ENCODE results near the gene LYSMD2.
A peak's percentile ranks its signal among the peaks of the same experiment; 100 is the strongest.
"Not testable (repeated sequence)": the region's sequence is repeated elsewhere in the genome, so short reads cannot be mapped to it uniquely, and the experiment has no call there.

LYSMD2 gene

GRCh38 chr15:51737522-51738305 is at the start of gene LYSMD2:
Gene LYSMD2 (minus strand): TSS chr15:51737655. CDS start chr15:51737622, 33 bp downstream.
- peak; percentile 23 to 53 for DNase-seq (ENCODE audit: low read depth in 1 of 2, low spot score in 1 of 2)

GRCh38 chr15:51787130-51787529 is 49.7 kb upstream of the LYSMD2 start:
- DNase-seq (ENCODE audit: low read depth in 1 of 2, low spot score in 1 of 2), result not testable (repeated sequence)

DNA sequence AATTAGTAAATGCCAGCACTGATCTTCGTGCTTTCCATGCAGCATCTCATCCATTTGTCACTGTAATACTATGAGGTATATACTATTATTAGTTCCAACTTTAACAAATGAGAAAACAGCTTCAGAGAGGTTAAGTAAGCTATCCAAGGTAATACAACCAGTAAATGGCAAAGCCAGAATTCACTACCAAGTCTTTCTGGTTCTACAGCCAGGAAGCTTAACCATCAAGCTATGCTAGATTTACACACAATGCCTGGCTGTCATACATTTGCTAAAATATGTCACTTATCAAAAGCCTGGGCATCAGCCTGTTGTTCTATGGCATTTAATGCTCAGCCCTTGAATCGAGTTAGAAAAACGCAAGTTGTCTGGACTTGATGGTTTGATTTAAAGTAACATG is 46.5 kb upstream of the LYSMD2 start:
- no peak for DNase-seq (ENCODE audit: low read depth in 1 of 2, low spot score in 1 of 2)

DNA sequence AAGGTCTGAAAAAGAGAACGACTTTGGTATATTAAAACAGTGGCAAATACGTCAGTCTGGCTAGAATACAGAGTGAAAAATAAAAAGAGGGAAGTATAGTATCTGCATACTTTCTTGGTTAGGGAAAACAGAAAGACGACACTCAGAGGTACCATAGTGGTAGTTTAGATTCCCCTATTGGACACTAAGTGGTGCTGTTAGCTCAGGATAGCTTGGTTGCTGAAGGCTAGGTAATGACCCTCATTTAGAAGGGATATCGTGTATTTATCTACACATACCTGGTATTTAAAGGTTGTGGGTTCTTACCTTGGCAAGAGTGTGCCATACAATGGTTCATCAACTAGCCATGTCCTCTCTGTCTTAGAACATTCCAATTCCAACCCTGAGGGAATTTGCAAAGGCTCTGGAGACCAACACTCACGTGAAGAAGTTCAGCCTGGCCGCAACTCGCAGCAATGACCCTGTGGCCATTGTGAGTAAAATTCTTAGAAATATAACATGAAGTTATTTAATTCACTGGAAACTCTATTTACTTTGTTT is 45.0 kb upstream of the LYSMD2 start:
- no peak for DNase-seq (ENCODE audit: low read depth in 1 of 2, low spot score in 1 of 2)

DNA sequence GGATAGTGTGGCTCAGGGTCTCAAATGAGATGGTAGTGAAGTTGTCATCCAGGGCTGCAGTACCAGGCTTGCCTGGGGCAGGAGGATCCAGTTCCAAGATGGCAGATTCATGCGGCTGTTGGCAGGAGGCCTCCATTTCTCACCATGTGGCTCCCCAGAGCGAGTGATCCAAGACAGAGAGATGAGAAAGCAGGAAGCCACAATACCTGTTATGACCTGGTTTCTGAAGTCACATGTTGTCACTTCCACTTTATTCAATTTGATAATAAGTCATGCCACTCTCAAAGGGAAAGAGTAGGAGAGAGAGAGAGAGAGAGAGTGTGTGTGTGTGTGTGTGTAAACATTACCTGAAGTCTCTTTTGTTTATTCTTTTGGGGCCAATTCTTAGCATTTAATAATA is 44.1 kb upstream of the LYSMD2 start:
- DNase-seq (ENCODE audit: low read depth in 1 of 2, low spot score in 1 of 2), result no peak

DNA sequence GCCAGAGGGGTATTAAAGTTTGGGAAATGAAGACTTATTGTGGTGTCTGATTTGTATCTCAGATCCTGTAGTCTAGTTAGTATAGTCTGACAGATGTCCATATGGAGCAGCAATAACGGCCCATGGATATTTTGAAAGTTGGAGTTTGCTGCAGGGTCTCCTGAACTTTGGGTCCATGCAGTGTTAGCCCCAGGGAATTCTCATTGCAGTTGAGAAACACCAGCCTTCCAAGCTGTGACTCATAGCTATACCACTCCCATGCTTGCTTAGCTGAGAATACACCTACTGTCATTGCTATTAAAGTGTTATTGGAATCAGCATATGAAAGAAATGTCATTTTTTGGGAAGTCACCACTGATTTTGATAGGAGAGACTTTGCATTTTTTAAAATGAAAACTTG is 43.2 kb upstream of the LYSMD2 start:
- DNase-seq (ENCODE audit: low read depth in 1 of 2, low spot score in 1 of 2), result no peak

DNA sequence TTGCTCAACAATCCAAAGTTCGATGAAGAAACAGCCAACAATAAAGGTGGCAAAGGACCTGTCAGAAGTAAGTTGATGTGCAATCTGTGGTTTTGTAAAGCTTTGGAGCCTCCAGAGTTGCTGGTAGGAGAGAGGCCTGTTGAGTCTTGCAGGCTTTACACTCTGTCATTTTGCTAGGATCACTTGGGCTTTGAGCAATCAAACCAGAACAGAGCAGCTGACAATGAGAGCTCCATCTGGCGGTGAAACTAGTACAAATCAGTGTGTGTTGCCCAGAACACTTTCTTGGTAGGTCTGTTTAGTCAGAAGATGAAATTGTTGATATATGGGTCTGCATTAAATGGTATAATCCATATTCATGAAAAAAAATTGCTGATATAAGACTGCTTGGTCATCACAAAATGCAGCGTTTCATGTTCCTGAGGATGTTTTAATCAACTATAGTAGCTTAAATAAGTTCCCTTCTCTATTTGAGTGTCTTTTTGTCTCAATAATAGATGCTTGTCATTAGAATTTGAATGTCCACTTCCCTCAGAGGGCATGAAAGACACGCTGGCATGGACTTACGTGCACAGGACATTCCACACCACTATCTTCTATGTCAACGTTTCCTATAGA is 39.6 kb upstream of the LYSMD2 start:
- peak in 1 of 2 donors; percentile 34 for DNase-seq (ENCODE audit: low read depth in 1 of 2, low spot score in 1 of 2)

DNA sequence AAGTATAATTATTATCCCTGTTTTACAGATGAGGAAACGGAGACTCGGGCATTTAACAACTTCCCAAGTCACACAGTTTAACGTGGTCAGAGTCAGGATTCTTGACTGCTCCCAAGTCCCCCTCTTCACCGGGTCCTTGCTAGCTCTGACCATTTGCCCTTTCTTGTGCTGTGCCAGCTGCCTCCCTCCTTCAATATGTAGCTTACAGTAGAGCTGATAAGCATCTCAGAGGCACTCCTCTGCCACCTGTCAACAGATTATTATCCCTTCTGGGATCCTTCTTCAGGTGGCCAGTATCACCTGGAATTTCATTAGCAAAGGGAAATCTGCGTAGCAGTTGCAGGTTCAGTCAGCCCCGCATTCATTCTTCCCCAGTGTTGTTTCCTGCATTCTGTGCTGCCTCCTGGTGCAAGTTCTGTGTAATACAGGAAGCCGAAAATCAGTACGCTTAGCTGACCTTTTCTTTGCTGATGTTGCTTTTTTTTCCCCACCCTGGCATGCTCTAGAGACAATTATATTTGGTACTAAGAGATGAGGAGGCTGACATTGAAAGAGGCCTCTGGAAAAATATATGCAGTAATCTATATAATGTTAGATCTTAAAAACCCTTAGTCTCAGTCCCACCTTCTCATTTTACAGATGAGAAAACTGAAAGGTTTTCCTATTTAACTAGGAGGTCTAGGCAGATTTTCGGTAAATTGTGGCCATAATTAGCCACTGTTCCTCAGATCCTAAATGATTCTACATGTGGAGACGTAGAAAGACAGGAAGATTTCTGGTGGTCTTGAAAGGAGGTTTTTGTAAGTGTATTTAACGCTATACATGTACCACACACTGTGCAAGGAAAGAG is 38.7 kb upstream of the LYSMD2 start:
- no peak for DNase-seq (ENCODE audit: low read depth in 1 of 2, low spot score in 1 of 2)

GRCh38 chr15:51774916-51775315 is 37.5 kb upstream of the LYSMD2 start:
- no peak for DNase-seq (ENCODE audit: low read depth in 1 of 2, low spot score in 1 of 2)

DNA sequence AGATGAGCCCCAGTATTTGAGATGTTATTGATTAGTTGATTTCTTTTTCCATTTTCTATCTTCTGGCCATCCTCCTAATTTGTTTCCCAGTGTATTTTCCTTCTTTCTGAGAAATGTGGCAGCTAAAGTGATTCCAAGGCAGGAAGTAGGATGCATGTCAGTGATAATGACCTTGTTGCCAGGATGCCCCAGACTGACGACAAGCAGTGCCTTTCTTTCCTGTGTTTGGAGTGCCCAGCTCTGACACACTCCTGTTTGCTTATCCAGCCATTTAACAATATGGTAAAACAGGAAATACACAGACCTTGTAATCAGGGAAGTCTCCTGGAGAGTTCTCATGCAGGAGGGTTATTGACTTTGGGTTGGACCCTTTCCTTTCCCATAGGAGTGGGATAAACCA is 34.3 kb upstream of the LYSMD2 start:
- no peak for DNase-seq (ENCODE audit: low read depth in 1 of 2, low spot score in 1 of 2)

- no peak for DNase-seq (ENCODE audit: low read depth in 1 of 2, low spot score in 1 of 2)
Observed at GRCh38 chr15:51770902-51771301, 33.4 kb upstream of the LYSMD2 start.

DNA sequence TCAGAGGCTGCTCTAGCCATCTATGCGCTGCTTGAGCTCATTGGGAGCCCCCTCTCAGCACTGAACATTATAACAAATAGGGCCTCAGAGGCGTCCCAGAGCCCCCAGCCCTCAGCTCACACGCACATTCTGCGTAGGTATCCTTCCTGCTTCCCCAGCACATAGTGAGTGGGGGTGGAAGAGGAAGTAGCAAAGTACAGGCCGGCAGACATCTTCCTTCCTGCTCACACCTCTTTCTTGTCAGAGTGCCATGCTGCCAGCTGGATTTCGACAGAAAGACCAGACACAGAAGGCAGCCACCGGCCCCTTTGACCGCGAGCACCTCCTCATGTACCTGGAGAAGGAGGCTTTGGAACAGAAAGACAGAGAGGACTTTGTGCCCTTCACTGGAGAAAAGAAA is 30.6 kb upstream of the LYSMD2 start:
- no peak for DNase-seq (ENCODE audit: low read depth in 1 of 2, low spot score in 1 of 2)

DNA sequence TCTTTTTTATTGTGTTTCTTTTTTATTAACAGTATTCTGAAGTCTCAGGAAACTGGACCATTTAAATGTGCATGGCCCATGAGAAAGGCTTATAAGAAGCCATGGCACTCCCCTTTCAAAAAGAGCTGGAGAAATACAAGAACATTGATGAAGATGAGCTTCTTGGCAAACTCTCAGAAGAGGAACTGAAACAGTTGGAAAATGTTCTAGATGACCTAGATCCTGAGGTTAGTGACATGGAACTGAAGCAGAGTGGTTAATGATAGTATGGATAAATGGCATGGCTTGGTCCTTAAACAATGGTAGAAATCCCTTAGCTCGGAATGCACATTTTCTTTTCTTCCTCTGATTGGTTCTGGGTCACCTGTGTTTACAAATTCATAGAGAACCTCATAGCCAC is 28.9 kb upstream of the LYSMD2 start:
- no peak for DNase-seq (ENCODE audit: low read depth in 1 of 2, low spot score in 1 of 2)

- no peak for DNase-seq (ENCODE audit: low read depth in 1 of 2, low spot score in 1 of 2)
Observed at GRCh38 chr15:51765751-51766150, 28.3 kb upstream of the LYSMD2 start.

DNA sequence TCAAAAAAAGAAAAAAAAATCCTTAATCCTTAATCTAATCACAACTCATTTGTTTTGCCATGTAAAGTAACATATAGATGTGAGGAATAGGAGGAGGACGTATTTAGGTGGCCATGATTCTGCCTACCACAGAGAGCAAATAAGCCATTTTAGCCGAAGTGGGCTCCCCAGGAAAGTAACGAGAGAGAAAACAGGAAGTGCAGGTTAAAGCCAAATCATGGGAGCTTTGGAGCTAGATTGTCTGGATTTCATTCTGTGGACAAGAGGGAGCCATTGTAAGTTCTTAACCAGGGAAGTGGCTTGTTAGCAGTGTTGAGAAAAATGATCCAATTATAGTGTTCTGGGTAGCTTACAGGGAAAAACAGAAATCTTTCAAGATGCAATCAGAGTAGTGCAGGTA is 23.4 kb upstream of the LYSMD2 start:
- DNase-seq (ENCODE audit: low read depth in 1 of 2, low spot score in 1 of 2), result no peak

GRCh38 chr15:51759557-51760070 is 22.2 kb upstream of the LYSMD2 start:
- no peak for DNase-seq (ENCODE audit: low read depth in 1 of 2, low spot score in 1 of 2)

GRCh38 chr15:51758645-51759044 is 21.2 kb upstream of the LYSMD2 start:
- no peak for DNase-seq (ENCODE audit: low read depth in 1 of 2, low spot score in 1 of 2)

GRCh38 chr15:51757450-51757849 is 20.0 kb upstream of the LYSMD2 start:
- DNase-seq (ENCODE audit: low read depth in 1 of 2, low spot score in 1 of 2), result no peak

GRCh38 chr15:51756482-51756881 is 19.0 kb upstream of the LYSMD2 start:
- no peak for DNase-seq (ENCODE audit: low read depth in 1 of 2, low spot score in 1 of 2)

DNA sequence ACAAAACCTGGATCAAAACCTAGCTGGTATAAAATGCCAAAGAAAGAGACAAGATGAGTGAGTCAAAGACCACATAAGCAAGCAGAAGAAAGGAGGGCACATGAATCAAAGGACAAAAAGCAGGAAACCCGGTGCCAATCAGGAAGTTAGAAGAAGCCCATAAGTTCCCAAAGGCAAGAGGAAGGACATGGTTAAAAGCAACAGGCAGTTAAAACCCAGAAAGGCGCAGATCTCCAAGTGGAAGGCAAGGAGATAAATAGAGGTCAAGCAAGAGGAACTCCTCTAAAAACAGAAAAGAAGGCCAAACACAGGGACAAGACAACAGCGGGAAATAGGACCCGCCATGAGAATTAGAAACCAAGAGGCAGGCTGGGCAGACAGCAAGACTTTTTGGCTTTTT is 18.3 kb upstream of the LYSMD2 start:
- no peak for DNase-seq (ENCODE audit: low read depth in 1 of 2, low spot score in 1 of 2)

GRCh38 chr15:51754267-51754666 is 16.8 kb upstream of the LYSMD2 start:
- DNase-seq (ENCODE audit: low read depth in 1 of 2, low spot score in 1 of 2), result no peak

All from activated T-helper 1 cell treated with anti-CD3 and anti-CD28 coated beads, Interleukin-2, amount 50 U/mL, for 16 hours (primary cell).